Loucy (cell line): ENCODE measurements around the gene TCOF1.

Experiments used
- H2AFZ ChIP-seq: fragments of 200-600 bp; sonication (generic); 2 replicates; pipeline ENCODE4 v1.6.0; 2016; ENCODE audit warnings: antibody characterized with exemption, mild to moderate bottlenecking, low read length, moderate library complexity
- H3F3A ChIP-seq: fragments of 200-600 bp; 2 replicates; pipeline ENCODE4 v1.6.0; 2016; ENCODE audit warnings: antibody characterized with exemption, low read depth, mild to moderate bottlenecking
- H3K27me3 ChIP-seq: fragments of 200-600 bp; sonication (generic); 2 replicates; pipeline ENCODE4 v1.6.1; 2014; ENCODE audit warnings: low read length, mild to moderate bottlenecking; ENCODE audit not compliant: insufficient read depth, poor library complexity, severe bottlenecking
- H3K36me3 ChIP-seq: fragments of 200-600 bp; sonication (generic); 2 replicates; pipeline ENCODE4 v1.6.1; 2016; ENCODE audit warnings: low read length; ENCODE audit not compliant: insufficient read depth
- H3K4me1 ChIP-seq: fragments of 200-600 bp; sonication (generic); 2 replicates; pipeline ENCODE4 v1.5.1; 2014; ENCODE audit warnings: low read length, mild to moderate bottlenecking; ENCODE audit not compliant: insufficient read depth, poor library complexity, severe bottlenecking
- H3K4me2 ChIP-seq: fragments of 200-600 bp; sonication (generic); 2 replicates; pipeline ENCODE4 v1.6.0; 2014; ENCODE audit warnings: antibody characterized with exemption, low read length, low read depth, mild to moderate bottlenecking; ENCODE audit not compliant: poor library complexity, severe bottlenecking
- H3K4me3 ChIP-seq: fragments of 200-600 bp; sonication (generic); 2 replicates; pipeline ENCODE4 v1.5.1; 2014; ENCODE audit warnings: low read length, mild to moderate bottlenecking, mixed read lengths; ENCODE audit not compliant: poor library complexity, severe bottlenecking
- H3K79me2 ChIP-seq: fragments of 200-600 bp; sonication (generic); 2 replicates; pipeline ENCODE4 v1.6.1; 2014; ENCODE audit warnings: low read length; ENCODE audit not compliant: insufficient read depth
- H3K9ac ChIP-seq: fragments of 200-600 bp; sonication (generic); 2 replicates; pipeline ENCODE4 v1.6.0; 2014; ENCODE audit warnings: mild to moderate bottlenecking, low read depth, low read length, moderate library complexity; ENCODE audit not compliant: poor library complexity, severe bottlenecking
- H3K9me2 ChIP-seq: fragments of 200-600 bp; sonication (generic); replicated peaks from 2 replicates; pipeline ENCODE4 v1.6.1; 2016; ENCODE audit warnings: low read depth, low read length, mixed read lengths
- H3K9me3 ChIP-seq: fragments of 200-600 bp; sonication (generic); 2 replicates; pipeline ENCODE4 v1.6.1; 2014; ENCODE audit warnings: mild to moderate bottlenecking, antibody characterized with exemption, low read length, low read depth; ENCODE audit not compliant: insufficient read depth
- H4K20me1 ChIP-seq: fragments of 200-600 bp; sonication (generic); 2 replicates; pipeline ENCODE4 v1.6.0; 2014; ENCODE audit warnings: antibody characterized with exemption, low read length, mild to moderate bottlenecking; ENCODE audit not compliant: insufficient read depth, poor library complexity, severe bottlenecking
- EZH2phosphoT487 ChIP-seq: fragments of 200-600 bp; IDR thresholded peaks from 2 replicates; pipeline ENCODE4 v1.6.1; 2018; ENCODE audit warnings: antibody characterized with exemption, mild to moderate bottlenecking, moderate library complexity, borderline replicate concordance
- TF ChIP-seq, protein P1 (sequence below): fragments of 200-600 bp; sonication (generic); conservative IDR thresholded peaks from 2 replicates; pipeline ENCODE4 v1.5.1; 2014; ENCODE audit warnings: mild to moderate bottlenecking, antibody characterized with exemption, low read length

Gene TCOF1

DNA sequence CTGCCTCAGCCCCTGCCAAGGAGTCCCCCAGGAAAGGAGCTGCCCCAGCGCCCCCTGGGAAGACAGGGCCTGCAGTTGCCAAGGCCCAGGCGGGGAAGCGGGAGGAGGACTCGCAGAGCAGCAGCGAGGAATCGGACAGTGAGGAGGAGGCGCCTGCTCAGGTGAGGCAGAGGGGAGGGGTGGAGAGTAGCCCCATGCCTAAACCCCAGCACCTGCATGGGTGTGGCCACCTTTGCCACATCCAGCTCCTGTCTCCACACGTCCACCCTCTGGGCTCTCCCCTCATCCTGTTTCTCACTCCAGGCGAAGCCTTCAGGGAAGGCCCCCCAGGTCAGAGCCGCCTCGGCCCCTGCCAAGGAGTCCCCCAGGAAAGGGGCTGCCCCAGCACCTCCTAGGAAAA is 17.2 kb downstream of the TCOF1 start:
- no peak overlapping the region for H3K4me3 ChIP-seq
- no peak overlapping the region for H3K4me2 ChIP-seq
- H2AFZ ChIP-seq: no peak overlapping the region
- H3K79me2 ChIP-seq: no peaks in the 10 kb centered on the region
- H3K36me3 ChIP-seq: peaks cover 97% of the 10 kb centered on the region
- no peaks in the 10 kb centered on the region for H4K20me1 ChIP-seq
- no peak for TF ChIP-seq EZH2phosphoT487
- TF ChIP-seq, protein P1, sequence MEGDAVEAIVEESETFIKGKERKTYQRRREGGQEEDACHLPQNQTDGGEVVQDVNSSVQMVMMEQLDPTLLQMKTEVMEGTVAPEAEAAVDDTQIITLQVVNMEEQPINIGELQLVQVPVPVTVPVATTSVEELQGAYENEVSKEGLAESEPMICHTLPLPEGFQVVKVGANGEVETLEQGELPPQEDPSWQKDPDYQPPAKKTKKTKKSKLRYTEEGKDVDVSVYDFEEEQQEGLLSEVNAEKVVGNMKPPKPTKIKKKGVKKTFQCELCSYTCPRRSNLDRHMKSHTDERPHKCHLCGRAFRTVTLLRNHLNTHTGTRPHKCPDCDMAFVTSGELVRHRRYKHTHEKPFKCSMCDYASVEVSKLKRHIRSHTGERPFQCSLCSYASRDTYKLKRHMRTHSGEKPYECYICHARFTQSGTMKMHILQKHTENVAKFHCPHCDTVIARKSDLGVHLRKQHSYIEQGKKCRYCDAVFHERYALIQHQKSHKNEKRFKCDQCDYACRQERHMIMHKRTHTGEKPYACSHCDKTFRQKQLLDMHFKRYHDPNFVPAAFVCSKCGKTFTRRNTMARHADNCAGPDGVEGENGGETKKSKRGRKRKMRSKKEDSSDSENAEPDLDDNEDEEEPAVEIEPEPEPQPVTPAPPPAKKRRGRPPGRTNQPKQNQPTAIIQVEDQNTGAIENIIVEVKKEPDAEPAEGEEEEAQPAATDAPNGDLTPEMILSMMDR: no peak
- no peaks in the 10 kb centered on the region for H3K27me3 ChIP-seq
- H3K9me2 ChIP-seq: no peaks in the 10 kb centered on the region
- H3K9ac ChIP-seq: no peak overlapping the region
- H3F3A ChIP-seq: no peaks in the 10 kb centered on the region
- no peaks in the 10 kb centered on the region for H3K9me3 ChIP-seq
- H3K4me1 ChIP-seq: no peaks in the 10 kb centered on the region

DNA sequence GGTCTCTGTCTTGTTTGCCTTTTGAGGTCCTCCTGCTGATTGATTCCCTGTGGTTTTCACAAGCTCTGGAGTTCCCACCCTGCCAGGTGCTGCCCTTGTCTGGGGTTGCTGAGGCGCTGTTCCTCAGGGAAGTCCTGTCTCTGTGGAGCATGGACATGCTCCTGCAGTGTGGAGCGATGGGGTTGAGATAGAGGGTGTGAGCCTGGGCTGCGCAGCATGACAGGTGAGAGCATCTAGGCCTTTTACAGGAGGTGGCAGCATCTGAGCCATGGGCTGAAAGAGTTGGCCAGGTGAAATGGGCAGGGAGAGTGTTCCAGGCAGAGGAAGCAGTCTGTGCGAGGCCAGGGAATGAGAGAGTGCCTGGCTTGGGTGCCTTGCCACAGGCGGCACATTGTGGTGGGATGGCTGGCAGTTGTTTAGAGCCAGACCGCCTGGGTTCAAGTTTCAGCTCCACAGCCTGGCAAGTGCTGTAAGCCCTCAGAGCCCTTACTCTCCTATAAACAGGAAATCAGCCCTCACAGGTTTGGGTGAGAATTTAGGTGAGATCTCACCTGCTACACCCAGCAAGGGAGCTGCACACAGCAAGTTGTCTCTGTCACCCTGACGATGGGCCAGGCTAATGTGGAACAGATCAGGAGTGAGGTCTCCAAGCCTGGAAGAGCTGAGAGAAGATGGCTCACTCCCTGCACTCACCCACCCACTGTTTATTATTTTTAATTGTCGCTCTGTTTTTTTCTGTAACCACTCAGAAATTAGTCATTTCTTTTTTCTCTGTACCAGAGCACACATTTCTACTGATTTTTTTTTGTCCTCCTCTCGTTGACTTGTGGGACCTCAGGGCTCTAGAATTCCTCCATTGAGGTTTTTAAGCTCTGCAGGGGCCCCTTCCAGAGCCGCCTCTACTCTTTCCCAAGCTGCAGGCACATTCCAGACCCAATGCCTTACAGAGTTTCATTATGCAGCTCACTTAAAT is 19.6 kb downstream of the TCOF1 start:
- no peaks in the 10 kb centered on the region for H3F3A ChIP-seq
- H3K36me3 ChIP-seq: peaks cover 97% of the 10 kb centered on the region
- no peaks in the 10 kb centered on the region for H3K9me3 ChIP-seq
- H3K4me2 ChIP-seq: no peak overlapping the region
- no peaks in the 10 kb centered on the region for H3K4me1 ChIP-seq
- no peak overlapping the region for H2AFZ ChIP-seq
- no peak overlapping the region for H3K9ac ChIP-seq
- no peaks in the 10 kb centered on the region for H3K27me3 ChIP-seq
- no peaks in the 10 kb centered on the region for H3K9me2 ChIP-seq
- H3K4me3 ChIP-seq: no peak overlapping the region
- no peak for TF ChIP-seq EZH2phosphoT487
- TF ChIP-seq, protein P1: no peak
- no peaks in the 10 kb centered on the region for H4K20me1 ChIP-seq
- H3K79me2 ChIP-seq: no peaks in the 10 kb centered on the region

DNA sequence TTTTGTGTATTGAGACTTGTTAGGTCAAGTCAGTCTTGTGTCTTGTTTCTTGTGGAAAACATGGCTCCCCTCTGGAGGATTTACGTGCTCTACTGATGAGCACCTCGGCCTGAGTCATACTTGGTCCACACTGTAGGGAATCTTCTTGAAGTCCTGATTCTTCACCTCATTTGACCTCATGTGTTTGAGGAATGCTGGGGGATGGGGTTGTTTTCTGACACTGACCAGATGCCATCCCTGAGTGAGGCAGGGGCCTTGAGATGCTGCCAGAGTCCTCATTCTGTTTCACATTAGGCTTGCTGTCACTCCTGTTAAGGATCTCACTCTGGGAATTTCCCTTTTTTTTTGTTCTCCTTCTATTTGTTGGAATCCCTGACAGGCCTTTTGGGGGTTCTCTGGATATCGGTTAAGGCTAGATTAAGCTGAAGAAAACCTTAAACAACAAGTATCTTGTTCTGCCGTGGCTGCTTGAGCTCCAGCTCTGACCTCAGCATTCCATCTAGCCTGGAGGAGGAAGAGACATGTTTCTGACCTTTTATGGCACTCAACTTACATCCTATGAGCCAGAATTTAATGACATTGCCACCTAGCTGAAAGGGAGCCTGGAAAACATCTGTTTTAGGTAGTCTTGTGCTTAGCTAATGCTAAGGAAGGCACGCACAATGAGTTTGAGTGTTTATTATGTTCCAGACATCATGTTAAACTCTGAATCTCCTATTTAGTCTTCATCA is 20.6 kb downstream of the TCOF1 start:
- Histone ChIP-seq H3K9me3 (no peaks in the 10 kb centered on the region), H3F3A (no peaks in the 10 kb centered on the region), H3K27me3 (no peaks in the 10 kb centered on the region), H2AFZ (no peak overlapping the region), H3K4me3 (no peak overlapping the region), H3K9me2 (no peaks in the 10 kb centered on the region), H3K4me1 (no peaks in the 10 kb centered on the region), H4K20me1 (no peaks in the 10 kb centered on the region), H3K79me2 (no peaks in the 10 kb centered on the region), H3K4me2 (no peak overlapping the region), H3K36me3 (peaks cover 97% of the 10 kb centered on the region), H3K9ac (no peak overlapping the region)
- TF ChIP-seq EZH2phosphoT487: no peak
- TF ChIP-seq, protein P1: no peak
